Tibial artery (tissue), 4 donors: Measurements from ENCODE around the gene STPG2.

Source experiments
- DNase-seq, 2 donors: peaks; one replicate each; pipeline ENCODE4 v3.0.0-alpha.2; 2019
- H3K27ac ChIP-seq, 2 donors: fragments of 200-600 bp; sonication (generic) in 1 of 2; 1 replicate in 1 of 2; 2 replicates in 1 of 2; pipeline ENCODE4 v1.5.1; 2018 to 2019; ENCODE audit warnings: mild to moderate bottlenecking in 1 of 2
- H3K27me3 ChIP-seq, 2 donors: fragments of 200-600 bp; sonication (generic) in 1 of 2; one replicate each; pipeline versions ENCODE4 v1.5.1 to v1.6.0; 2016 to 2019
- H3K36me3 ChIP-seq, 3 donors: fragments of 200-600 bp; sonication (generic) in 2 of 3; one replicate each; pipeline ENCODE4 v1.5.1; 2016 to 2019; ENCODE audit warnings: mild to moderate bottlenecking in 2 of 3
- H3K4me1 ChIP-seq, 4 donors: fragments of 200-600 bp; sonication (generic) in 2 of 4; 1 replicate in 3 of 4; 2 replicates in 1 of 4; pipeline ENCODE4 v1.5.1; 2016 to 2019
- H3K4me3 ChIP-seq, 2 donors: fragments of 200-600 bp; sonication (generic) in 1 of 2; 1 replicate in 1 of 2; 2 replicates in 1 of 2; pipeline ENCODE4 v1.5.1; 2018 to 2019; ENCODE audit warnings: mild to moderate bottlenecking in 2 of 2
- H3K9me3 ChIP-seq, 3 donors: fragments of 200-600 bp; sonication (generic) in 1 of 3; one replicate each; pipeline ENCODE4 v1.5.1; 2016 to 2019
- CTCF ChIP-seq, 2 experiments: fragments of 200-600 bp in 1 of 2; fragments of 450-650 bp in 1 of 2; IDR thresholded peaks; one replicate each; pipeline ENCODE4 v1.5.1; 2017 to 2019; ENCODE audit warnings: antibody characterized with exemption in 2 of 2, mild to moderate bottlenecking in 1 of 2, moderate library complexity in 1 of 2
- intact Hi-C: fragments of 100-400 bp; cut with DNase I; formaldehyde crosslinking; loops from one replicate; pipeline ENCODE4 v1.15.0; 2023; ENCODE audit warnings: low total_unique reads

Gene STPG2

GRCh38 chr4:97531351-97531750 is 611.9 kb downstream of the STPG2 start:
- no peak for TF ChIP-seq CTCF (IDR thresholded peaks at IDR 0.05)
- no peak for DNase-seq
- H3K27me3 ChIP-seq = no peaks in the 10 kb centered on the region
- no peak overlapping the region for H3K27ac ChIP-seq
- H3K4me1 ChIP-seq = no peaks in the 10 kb centered on the region
- H3K36me3 ChIP-seq = no peaks in the 10 kb centered on the region
- H3K9me3 ChIP-seq = no peaks in the 10 kb centered on the region
- no peak overlapping the region for H3K4me3 ChIP-seq
- intact Hi-C loops = no loop called here

- no peak overlapping the region for H3K4me3 ChIP-seq
- no peak for TF ChIP-seq CTCF (IDR thresholded peaks at IDR 0.05)
- H3K36me3 ChIP-seq = no peaks in the 10 kb centered on the region
- intact Hi-C loops = no loop called here
- H3K9me3 ChIP-seq = no peaks in the 10 kb centered on the region
- no peak for DNase-seq
- H3K27me3 ChIP-seq = no peaks in the 10 kb centered on the region
- no peaks in the 10 kb centered on the region for H3K4me1 ChIP-seq
- H3K27ac ChIP-seq = no peak overlapping the region
Observed at GRCh38 chr4:97530676-97531075, 612.6 kb downstream of the STPG2 start.

- intact Hi-C loops = no loop called here
- TF ChIP-seq CTCF (IDR thresholded peaks at IDR 0.05) = no peak
- Histone ChIP-seq H3K27me3 (no peaks in the 10 kb centered on the region), H3K4me3 (no peak overlapping the region), H3K36me3 (no peaks in the 10 kb centered on the region), H3K9me3 (no peaks in the 10 kb centered on the region), H3K27ac (no peak overlapping the region), H3K4me1 (no peaks in the 10 kb centered on the region)
- DNase-seq = no peak
Observed at GRCh38 chr4:97525236-97525635, 618.0 kb downstream of the STPG2 start.

GRCh38 chr4:97517939-97518338 is 625.3 kb downstream of the STPG2 start:
- Histone ChIP-seq H3K4me1 (no peaks in the 10 kb centered on the region), H3K27me3 (no peaks in the 10 kb centered on the region), H3K36me3 (no peaks in the 10 kb centered on the region), H3K27ac (no peak overlapping the region), H3K9me3 (no peaks in the 10 kb centered on the region), H3K4me3 (no peak overlapping the region)
- no peak for TF ChIP-seq CTCF (IDR thresholded peaks at IDR 0.05)
- no peak for DNase-seq
- intact Hi-C loops = no loop called here

- intact Hi-C loops = no loop called here
- DNase-seq = no peak
- Histone ChIP-seq H3K4me1 (no peaks in the 10 kb centered on the region), H3K36me3 (no peaks in the 10 kb centered on the region), H3K27ac (no peak overlapping the region), H3K9me3 (no peaks in the 10 kb centered on the region), H3K27me3 (no peaks in the 10 kb centered on the region), H3K4me3 (no peak overlapping the region)
- TF ChIP-seq CTCF (IDR thresholded peaks at IDR 0.05) = no peak
Observed at GRCh38 chr4:97513917-97514316, 629.4 kb downstream of the STPG2 start.
